Loucy (cell line): ENCODE data around the gene CCBE1.

Experiments
- H2AFZ ChIP-seq: fragments of 200-600 bp; sonication (generic); 2 replicates; pipeline ENCODE4 v1.6.0; 2016; ENCODE audit warnings: antibody characterized with exemption, mild to moderate bottlenecking, low read length, moderate library complexity
- H3F3A ChIP-seq: fragments of 200-600 bp; 2 replicates; pipeline ENCODE4 v1.6.0; 2016; ENCODE audit warnings: antibody characterized with exemption, low read depth, mild to moderate bottlenecking
- H3K27me3 ChIP-seq: fragments of 200-600 bp; sonication (generic); 2 replicates; pipeline ENCODE4 v1.6.1; 2014; ENCODE audit warnings: low read length, mild to moderate bottlenecking; ENCODE audit not compliant: insufficient read depth, poor library complexity, severe bottlenecking
- H3K36me3 ChIP-seq: fragments of 200-600 bp; sonication (generic); 2 replicates; pipeline ENCODE4 v1.6.1; 2016; ENCODE audit warnings: low read length; ENCODE audit not compliant: insufficient read depth
- H3K4me1 ChIP-seq: fragments of 200-600 bp; sonication (generic); 2 replicates; pipeline ENCODE4 v1.5.1; 2014; ENCODE audit warnings: low read length, mild to moderate bottlenecking; ENCODE audit not compliant: insufficient read depth, poor library complexity, severe bottlenecking
- H3K4me2 ChIP-seq: fragments of 200-600 bp; sonication (generic); 2 replicates; pipeline ENCODE4 v1.6.0; 2014; ENCODE audit warnings: antibody characterized with exemption, low read length, low read depth, mild to moderate bottlenecking; ENCODE audit not compliant: poor library complexity, severe bottlenecking
- H3K4me3 ChIP-seq: fragments of 200-600 bp; sonication (generic); 2 replicates; pipeline ENCODE4 v1.5.1; 2014; ENCODE audit warnings: low read length, mild to moderate bottlenecking, mixed read lengths; ENCODE audit not compliant: poor library complexity, severe bottlenecking
- H3K79me2 ChIP-seq: fragments of 200-600 bp; sonication (generic); 2 replicates; pipeline ENCODE4 v1.6.1; 2014; ENCODE audit warnings: low read length; ENCODE audit not compliant: insufficient read depth
- H3K9ac ChIP-seq: fragments of 200-600 bp; sonication (generic); 2 replicates; pipeline ENCODE4 v1.6.0; 2014; ENCODE audit warnings: mild to moderate bottlenecking, low read depth, low read length, moderate library complexity; ENCODE audit not compliant: poor library complexity, severe bottlenecking
- H3K9me2 ChIP-seq: fragments of 200-600 bp; sonication (generic); replicated peaks from 2 replicates; pipeline ENCODE4 v1.6.1; 2016; ENCODE audit warnings: low read depth, low read length, mixed read lengths
- H3K9me3 ChIP-seq: fragments of 200-600 bp; sonication (generic); 2 replicates; pipeline ENCODE4 v1.6.1; 2014; ENCODE audit warnings: mild to moderate bottlenecking, antibody characterized with exemption, low read length, low read depth; ENCODE audit not compliant: insufficient read depth
- H4K20me1 ChIP-seq: fragments of 200-600 bp; sonication (generic); 2 replicates; pipeline ENCODE4 v1.6.0; 2014; ENCODE audit warnings: antibody characterized with exemption, low read length, mild to moderate bottlenecking; ENCODE audit not compliant: insufficient read depth, poor library complexity, severe bottlenecking
- EZH2phosphoT487 ChIP-seq: fragments of 200-600 bp; IDR thresholded peaks from 2 replicates; pipeline ENCODE4 v1.6.1; 2018; ENCODE audit warnings: antibody characterized with exemption, mild to moderate bottlenecking, moderate library complexity, borderline replicate concordance
- TF ChIP-seq, protein P1 (sequence below): fragments of 200-600 bp; sonication (generic); conservative IDR thresholded peaks from 2 replicates; pipeline ENCODE4 v1.5.1; 2014; ENCODE audit warnings: mild to moderate bottlenecking, antibody characterized with exemption, low read length

Gene CCBE1

DNA sequence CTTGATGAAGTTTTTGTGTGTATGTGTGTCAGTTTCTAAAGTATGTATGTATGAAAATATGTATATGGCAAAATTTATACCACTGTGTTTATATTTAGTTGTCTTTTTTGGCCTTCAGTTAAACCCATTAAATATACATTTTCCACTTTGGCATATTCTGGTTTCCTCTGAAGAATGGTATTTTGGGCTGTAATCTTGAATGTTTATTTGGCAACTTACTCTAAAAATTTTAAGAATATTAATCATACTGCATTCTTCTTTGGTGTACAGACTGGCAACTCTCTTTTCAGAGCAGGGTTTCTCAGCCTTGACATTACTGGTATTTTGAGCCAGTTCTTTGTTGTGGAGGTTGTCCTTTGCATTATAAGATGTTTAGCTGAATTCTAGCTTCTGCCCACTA lies 27.9 kb upstream of the CCBE1 start:
- Histone ChIP-seq H3K4me1 (no peaks in the 10 kb centered on the region), H3K27me3 (no peaks in the 10 kb centered on the region), H4K20me1 (no peaks in the 10 kb centered on the region), H3K4me2 (no peak overlapping the region), H3F3A (no peaks in the 10 kb centered on the region), H3K79me2 (no peaks in the 10 kb centered on the region), H3K9me2 (no peaks in the 10 kb centered on the region), H3K9ac (no peak overlapping the region), H2AFZ (no peak overlapping the region), H3K4me3 (no peak overlapping the region), H3K9me3 (no peaks in the 10 kb centered on the region), H3K36me3 (no peaks in the 10 kb centered on the region)
- TF ChIP-seq, protein P1, sequence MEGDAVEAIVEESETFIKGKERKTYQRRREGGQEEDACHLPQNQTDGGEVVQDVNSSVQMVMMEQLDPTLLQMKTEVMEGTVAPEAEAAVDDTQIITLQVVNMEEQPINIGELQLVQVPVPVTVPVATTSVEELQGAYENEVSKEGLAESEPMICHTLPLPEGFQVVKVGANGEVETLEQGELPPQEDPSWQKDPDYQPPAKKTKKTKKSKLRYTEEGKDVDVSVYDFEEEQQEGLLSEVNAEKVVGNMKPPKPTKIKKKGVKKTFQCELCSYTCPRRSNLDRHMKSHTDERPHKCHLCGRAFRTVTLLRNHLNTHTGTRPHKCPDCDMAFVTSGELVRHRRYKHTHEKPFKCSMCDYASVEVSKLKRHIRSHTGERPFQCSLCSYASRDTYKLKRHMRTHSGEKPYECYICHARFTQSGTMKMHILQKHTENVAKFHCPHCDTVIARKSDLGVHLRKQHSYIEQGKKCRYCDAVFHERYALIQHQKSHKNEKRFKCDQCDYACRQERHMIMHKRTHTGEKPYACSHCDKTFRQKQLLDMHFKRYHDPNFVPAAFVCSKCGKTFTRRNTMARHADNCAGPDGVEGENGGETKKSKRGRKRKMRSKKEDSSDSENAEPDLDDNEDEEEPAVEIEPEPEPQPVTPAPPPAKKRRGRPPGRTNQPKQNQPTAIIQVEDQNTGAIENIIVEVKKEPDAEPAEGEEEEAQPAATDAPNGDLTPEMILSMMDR = no peak

DNA sequence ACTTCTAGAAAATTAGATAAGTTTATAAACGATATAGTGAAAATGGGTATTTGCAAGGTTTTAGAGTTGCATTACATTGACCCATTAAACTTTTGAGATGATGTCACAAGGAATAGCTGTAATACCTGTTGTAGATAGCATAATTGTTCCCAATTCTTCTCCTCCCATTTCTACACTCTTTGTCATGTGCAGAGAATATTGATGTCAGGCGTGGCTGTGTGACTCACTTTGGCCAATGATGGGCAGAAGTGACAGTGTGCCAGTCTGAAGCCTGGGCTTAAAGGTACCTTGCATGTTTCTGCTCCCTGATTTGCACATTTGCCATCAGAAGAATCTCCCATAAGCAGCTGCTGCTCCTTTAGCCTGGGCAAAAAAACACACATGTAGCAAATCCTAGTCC lies 26.9 kb upstream of the CCBE1 start:
- Histone ChIP-seq H4K20me1 (no peaks in the 10 kb centered on the region), H3K9me2 (no peaks in the 10 kb centered on the region), H3K4me1 (no peaks in the 10 kb centered on the region), H3K9ac (no peak overlapping the region), H3K9me3 (no peaks in the 10 kb centered on the region), H3K27me3 (no peaks in the 10 kb centered on the region), H3F3A (no peaks in the 10 kb centered on the region), H3K36me3 (no peaks in the 10 kb centered on the region), H3K4me2 (no peak overlapping the region), H3K4me3 (no peak overlapping the region), H2AFZ (no peak overlapping the region), H3K79me2 (no peaks in the 10 kb centered on the region)
- TF ChIP-seq, protein P1 = no peak
- TF ChIP-seq EZH2phosphoT487 = no peak

DNA sequence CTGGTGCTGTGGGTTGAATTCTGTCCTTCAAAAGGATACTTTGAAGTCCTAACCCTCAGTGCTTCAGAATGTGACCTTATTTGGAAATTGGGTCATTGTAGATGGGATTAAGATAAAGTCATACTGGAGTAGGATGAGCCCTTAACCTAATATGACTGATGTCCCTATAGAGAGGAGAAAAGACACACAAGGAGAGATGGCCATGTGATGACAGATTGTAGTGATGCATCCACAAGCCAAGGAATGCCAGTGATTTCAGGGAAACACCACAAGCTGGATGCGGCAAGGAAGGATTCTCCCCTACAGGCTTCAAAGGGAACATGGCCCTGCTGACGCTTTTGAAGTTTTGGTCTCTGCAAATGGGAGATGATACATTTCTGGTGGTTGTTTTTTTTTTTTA lies 24.7 kb upstream of the CCBE1 start:
- Histone ChIP-seq H3K36me3 (no peaks in the 10 kb centered on the region), H3F3A (no peaks in the 10 kb centered on the region), H2AFZ (no peak overlapping the region), H3K4me1 (no peaks in the 10 kb centered on the region), H3K9me2 (no peaks in the 10 kb centered on the region), H4K20me1 (no peaks in the 10 kb centered on the region), H3K4me3 (no peak overlapping the region), H3K27me3 (no peaks in the 10 kb centered on the region), H3K4me2 (no peak overlapping the region), H3K9ac (no peak overlapping the region), H3K79me2 (no peaks in the 10 kb centered on the region), H3K9me3 (no peaks in the 10 kb centered on the region)
- TF ChIP-seq, protein P1 = no peak
- no peak for TF ChIP-seq EZH2phosphoT487
